GM12878 (cell line): ENCODE data around the gene SULT6B1. TPM values are rescaled to one million over a fixed set of nuclear protein-coding genes. Genes with fewer than 3 reads are reported as not detected.

Experiments used
- ATAC-seq: fragments of 200-7000 bp; cut with Tn5 transposase; 3 replicates; pipeline ENCODE4 v1.9.1; 2020; ENCODE audit warnings: mild to moderate bottlenecking, moderate library complexity
- BruUV-seq: library from RNA; stranded (reverse); fragments of 400-500 nt; replicated peaks from 2 replicates; lab custom pipeline; 2021; lab: Mats Ljungman, UMichigan
- CTCF ChIA-PET: fragments of 300-600 bp; sonication (Branson Sonifier 250); formaldehyde crosslinking; extraction: SDS; loops from one replicate; lab custom pipeline; 2021; ENCODE audit warnings: inconsistent platforms; lab: Yijun Ruan, JAX
- POLR2A ChIA-PET: fragments of 350-600 bp; formaldehyde crosslinking; extraction: SDS; loops from one replicate; lab custom pipeline; 2021; ENCODE audit warnings: inconsistent platforms; lab: Charles Lee
- RAD21 ChIA-PET: fragments of 300-600 bp; sonication (Branson Sonifier 250); formaldehyde crosslinking; loops from one replicate; lab custom pipeline; 2023; ENCODE audit warnings: antibody characterized with exemption; ENCODE audit not compliant: unreplicated experiment; lab: Charles Lee
- SMC1A ChIA-PET: fragments of 300-600 bp; sonication (Branson Sonifier 250); formaldehyde crosslinking; loops from one replicate; lab custom pipeline; 2023; ENCODE audit not compliant: unreplicated experiment, uncharacterized antibody; lab: Charles Lee
- DNase-seq: peaks from one replicate; pipeline ENCODE4 v3.0.0-alpha.2; 2011; ENCODE audit warnings: low read depth, low spot score
- FAIRE-seq: peaks from 3 replicates; lab custom pipeline; 2011; peaks lifted over from hg19 to GRCh38; lab: Jason Lieb, UNC
- H2AFZ ChIP-seq: 2 replicates; pipeline ENCODE4 v1.6.0; 2011; ENCODE audit warnings: low read depth, low read length, control low read depth; ENCODE audit not compliant: control insufficient read depth
- H3K27ac ChIP-seq: 2 replicates; pipeline ENCODE4 v1.5.1; 2011; ENCODE audit warnings: control low read depth; ENCODE audit not compliant: control insufficient read depth, insufficient read depth
- H3K27me3 ChIP-seq, 2 experiments: replicated peaks in 1 of 2; 2 replicates each; pipeline versions ENCODE4 v1.6.0 to v1.6.1; 2011; ENCODE audit warnings: low read length in 1 of 2; ENCODE audit not compliant: control insufficient read depth in 2 of 2, insufficient read depth in 2 of 2
- H3K36me3 ChIP-seq, 2 experiments: 2 replicates each; pipeline ENCODE4 v1.5.1; 2011; ENCODE audit warnings: low read length in 1 of 2; ENCODE audit not compliant: control insufficient read depth in 2 of 2, insufficient read depth in 2 of 2
- H3K4me1 ChIP-seq: 2 replicates; pipeline ENCODE4 v1.6.1; 2011; ENCODE audit warnings: mild to moderate bottlenecking, low read length, moderate library complexity, mixed read lengths; ENCODE audit not compliant: control insufficient read depth, insufficient read depth
- H3K4me2 ChIP-seq: 2 replicates; pipeline ENCODE4 v1.6.0; 2011; ENCODE audit warnings: control low read depth; ENCODE audit not compliant: control insufficient read depth, insufficient read depth
- H3K4me3 ChIP-seq: fragments of 200-600 bp; sonication (generic); 2 replicates; pipeline ENCODE4 v1.5.1; 2016
- H3K79me2 ChIP-seq: 2 replicates; pipeline ENCODE4 v1.6.0; 2011; ENCODE audit warnings: low read length; ENCODE audit not compliant: control insufficient read depth, insufficient read depth
- H3K9ac ChIP-seq: 2 replicates; pipeline ENCODE4 v1.8.0; 2011; ENCODE audit warnings: low read length, control low read depth, mixed read lengths; ENCODE audit not compliant: control insufficient read depth, insufficient read depth
- H3K9me3 ChIP-seq: replicated peaks from 3 replicates; pipeline ENCODE4 v1.5.1; 2011; ENCODE audit warnings: mild to moderate bottlenecking, low read length; ENCODE audit not compliant: control insufficient read depth, insufficient read depth
- H4K20me1 ChIP-seq: 2 replicates; pipeline ENCODE4 v1.6.0; 2011; ENCODE audit not compliant: control insufficient read depth, insufficient read depth
- CBFB ChIP-seq: IDR thresholded peaks from 2 replicates; pipeline ENCODE4 v1.6.1; 2016; ENCODE audit warnings: antibody characterized with exemption, low read depth
- CEBPB ChIP-seq, 2 experiments: fragments of 150-350 bp in 1 of 2; IDR thresholded peaks; 2 replicates each; pipeline ENCODE4 v1.6.1; 2012 to 2014; ENCODE audit warnings: low read depth in 2 of 2, low read length in 2 of 2, borderline replicate concordance in 1 of 2, inconsistent platforms in 1 of 2
- FOXK2 ChIP-seq: fragments of 450-650 bp; IDR thresholded peaks from 2 replicates; pipeline ENCODE4 v1.6.1; 2017; ENCODE audit warnings: mild to moderate bottlenecking, moderate library complexity
- LARP7 ChIP-seq: fragments of 450-650 bp; IDR thresholded peaks from 2 replicates; pipeline ENCODE4 v1.6.1; 2017; ENCODE audit warnings: mild to moderate bottlenecking
- MTA3 ChIP-seq: IDR thresholded peaks from 2 replicates; pipeline ENCODE4 v1.6.1; 2012; ENCODE audit warnings: low read length, inconsistent platforms, borderline replicate concordance
- NR2F1 ChIP-seq: fragments of 450-650 bp; conservative IDR thresholded peaks from 2 replicates; pipeline ENCODE4 v1.6.1; 2017; ENCODE audit warnings: mild to moderate bottlenecking
- WRNIP1 ChIP-seq: IDR thresholded peaks from 2 replicates; pipeline ENCODE4 v1.6.1; 2011; ENCODE audit warnings: low read depth, low read length, improper control_type of control experiment, borderline replicate concordance
- WGBS: methylation state at CpG from one replicate; pipeline ENCODE4 v1.1.6; 2016; ENCODE audit warnings: low lambda C conversion rate; ENCODE audit not compliant: insufficient replicate concordance, insufficient coverage; ENCODE audit errors: missing lambda C conversion rate; 5-methylcytosine and 5-hydroxymethylcytosine counted together
- in situ Hi-C: fragments of 300-500 bp; cut with MboI; formaldehyde crosslinking; loops from 9 replicates; pipeline ENCODE4 v1.14.3; 2018; ENCODE audit warnings: mixed read lengths
- intact Hi-C: fragments of 100-400 bp; cut with micrococcal nuclease; formaldehyde crosslinking; loops from one replicate; pipeline ENCODE4 v1.14.2; 2022; ENCODE audit not compliant: unreplicated experiment
- polyA plus RNA-seq, 11 experiments: library from polyadenylated mRNA; depleted of rRNA in 4 of 11; unstranded in 6 of 11; stranded (reverse) in 5 of 11; fragments of >200 nt; fragmentation: Nextera tagmentation in 4 of 11; fragmentation: Illumina TruSeq in 1 of 11; extraction: Ambion mirVana in 4 of 11; extraction: Trizol in 1 of 11; gene quantifications; 1 replicate in 1 of 11; 2 replicates in 10 of 11; pipeline versions ENCODE4 v1.2.1 to v1.2.3, GENCODE V29; 2011 to 2016; ENCODE audit warnings: inconsistent platforms in 2 of 11, missing spikeins in 2 of 11, low read depth in 1 of 11
- total RNA-seq, 4 experiments: library from RNA; depleted of rRNA in 3 of 4; stranded (reverse); fragments of >200 nt in 3 of 4; fragmentation: Illumina TruSeq in 1 of 4; extraction: Trizol in 1 of 4; gene quantifications; 2 replicates each; pipeline versions ENCODE4 v1.2.1 to v1.2.3, GENCODE V29; 2013 to 2021

The SULT6B1 gene
- total and polyA plus RNA-seq, 10 of the 15 experiments (the other 5 are each of a cell fraction or from before 2014, with no cell fraction given): not detected

- TF ChIP-seq FOXK2 (no peak), CBFB (no peak), MTA3 (no peak)
Observed at GRCh38 chr2:37188570-37188969, at the start of gene SULT6B1 (continued).

- in situ Hi-C loops (no loop called here), intact Hi-C loops (loop anchor here (5.0 kb wide), 1 partner anchor 75 kb away; the partner anchor contains the start of gene EIF2AK2)
- ChIA-PET POLR2A (interaction anchor here (0.6 to 2.4 kb wide), 7 partner anchors 12 to 265 kb away, joined by 3 to 11 read pairs (median 4); partner anchors contain the start of genes CEBPZOS and EIF2AK2), SMC1A (interaction anchor here (0.9 to 2.1 kb wide), 7 partner anchors 10 to 63 kb away, joined by 3 to 6 read pairs (median 4); partner anchors contain the start of gene CEBPZOS), CTCF (interaction anchor here (0.8 to 1.1 kb wide), 3 partner anchors 31 to 145 kb away, joined by 3 to 4 read pairs (median 3); no protein-coding TSS in a partner anchor), RAD21 (interaction anchor here (0.6 to 1.4 kb wide), 4 partner anchors 12 to 600 kb away, joined by 3 to 5 read pairs (median 4); partner anchors contain the start of gene EIF2AK2)
- Histone ChIP-seq H3K9me3 (no peaks in the 10 kb centered on the region), H3K79me2 (peaks cover 58% of the 10 kb centered on the region), H3K27me3 (no peaks in the 10 kb centered on the region), H3K27ac (peak overlapping the region; percentile 87), H3K9ac (peak overlapping the region; percentile 87), H3K4me1 (no peaks in the 10 kb centered on the region), H4K20me1 (no peaks in the 10 kb centered on the region), H3K4me3 (peak overlapping the region; percentile 91), H3K4me2 (peak overlapping the region; percentile 52), H3K36me3 (peaks cover 0 to 8% of the 10 kb centered on the region in 2 experiments; a peak in 1 of 4 replicates), H2AFZ (peak overlapping the region; percentile 82)
- no peak for DNase-seq
- ATAC-seq: peak; percentile 30
- TF ChIP-seq WRNIP1: 0 out of 2 replicates have a peak, but pooled peaks have one; percentile 20
- no peak; the same call in 1 of the 2 replicates for TF ChIP-seq NR2F1
- TF ChIP-seq CEBPB (IDR thresholded peaks at IDR 0.05; ENCODE audit: borderline replicate concordance in 1 of 2, low read depth in 2 of 2, low read length in 2 of 2): no peak
- no peak for TF ChIP-seq LARP7
- 7% methylated on average over 18 of the region's 18 CpGs for WGBS
- TSS peak; percentile 76 for BruUV-seq
- FAIRE-seq: no peak
Observed at GRCh38 chr2:37232131-37232933, 43.9 kb upstream of the SULT6B1 start.
